Neural progenitor cell (in vitro differentiated cells): ENCODE measurements around the gene RASEF.

Experiments used
- EZH2 ChIP-seq: fragments of 200-600 bp; sonication (generic); IDR thresholded peaks from 2 replicates; pipeline ENCODE4 v1.6.1; 2017; ENCODE audit warnings: antibody characterized with exemption, mild to moderate bottlenecking, moderate library complexity
- TF ChIP-seq, protein P1 (sequence below): fragments of 200-600 bp; sonication (generic); IDR thresholded peaks from 2 replicates; pipeline ENCODE4 v1.5.1; 2017; ENCODE audit warnings: antibody characterized with exemption, mild to moderate bottlenecking

DNA sequence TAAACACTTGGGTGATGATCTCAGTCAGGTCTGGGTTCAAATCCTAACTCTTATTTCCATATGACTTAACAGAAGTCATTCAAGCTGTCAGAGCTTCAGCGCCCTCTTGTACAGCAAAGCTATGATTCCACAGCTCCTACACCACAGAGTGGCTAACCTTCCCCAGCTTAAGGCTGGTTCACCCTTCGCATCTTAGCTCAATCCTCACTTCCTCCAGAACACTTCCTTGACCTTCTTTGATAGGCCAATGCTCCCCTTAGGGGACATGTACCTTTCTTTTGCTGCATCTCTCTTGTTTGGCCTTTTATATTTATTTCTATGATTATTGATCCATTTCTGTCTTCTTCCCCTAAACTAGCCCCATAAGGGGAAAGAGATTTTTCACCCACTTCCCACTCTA, 57.0 kb downstream of the RASEF start:
- TF ChIP-seq, protein P1, sequence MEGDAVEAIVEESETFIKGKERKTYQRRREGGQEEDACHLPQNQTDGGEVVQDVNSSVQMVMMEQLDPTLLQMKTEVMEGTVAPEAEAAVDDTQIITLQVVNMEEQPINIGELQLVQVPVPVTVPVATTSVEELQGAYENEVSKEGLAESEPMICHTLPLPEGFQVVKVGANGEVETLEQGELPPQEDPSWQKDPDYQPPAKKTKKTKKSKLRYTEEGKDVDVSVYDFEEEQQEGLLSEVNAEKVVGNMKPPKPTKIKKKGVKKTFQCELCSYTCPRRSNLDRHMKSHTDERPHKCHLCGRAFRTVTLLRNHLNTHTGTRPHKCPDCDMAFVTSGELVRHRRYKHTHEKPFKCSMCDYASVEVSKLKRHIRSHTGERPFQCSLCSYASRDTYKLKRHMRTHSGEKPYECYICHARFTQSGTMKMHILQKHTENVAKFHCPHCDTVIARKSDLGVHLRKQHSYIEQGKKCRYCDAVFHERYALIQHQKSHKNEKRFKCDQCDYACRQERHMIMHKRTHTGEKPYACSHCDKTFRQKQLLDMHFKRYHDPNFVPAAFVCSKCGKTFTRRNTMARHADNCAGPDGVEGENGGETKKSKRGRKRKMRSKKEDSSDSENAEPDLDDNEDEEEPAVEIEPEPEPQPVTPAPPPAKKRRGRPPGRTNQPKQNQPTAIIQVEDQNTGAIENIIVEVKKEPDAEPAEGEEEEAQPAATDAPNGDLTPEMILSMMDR = no peak
- TF ChIP-seq EZH2 = no peak
